ENCODE data around the gene SHB. TPM values are rescaled to one million over a fixed set of nuclear protein-coding genes. Genes with fewer than 3 reads are reported as not detected.
A peak's percentile ranks its signal among the peaks of the same experiment; 100 is the strongest.

The SHB gene
- total and polyA plus RNA-seq, 7 donors, result 4.0 to 30.7 (median 8.6) TPM

- Histone ChIP-seq H3K27me3 (ENCODE audit: insufficient read depth in 3 of 3, low read length in 2 of 3) (no peaks in the 10 kb centered on the region), H3K4me1 (peaks cover 12% of the 10 kb centered on the region), H3K9me3 (peaks cover 6% of the 10 kb centered on the region), H3K4me3 (no peak overlapping the region), H3K36me3 (ENCODE audit: insufficient read depth in 1 of 2, low read depth in 1 of 2) (no peaks in the 10 kb centered on the region), H3K27ac (no peak overlapping the region)
- intact Hi-C loops (cut with DNase I), result no loop called here
- no peak for TF ChIP-seq CTCF (IDR thresholded peaks at IDR 0.05)
- 73 to 82% (median 79%) methylated on average over 11 of the region's 11 CpGs for WGBS, 3 donors
- DNase-seq (no peak), ATAC-seq (peak in 1 of 4 donors; percentile 21)
These were observed 139.6 kb downstream of the SHB start for GRCh38 chr9:37929441-37929895.

GRCh38 chr9:37928552-37929430 is 140.2 kb downstream of the SHB start:
- intact Hi-C loops (cut with DNase I), result no loop called here
- no peak overlapping the region for H3K4me3 ChIP-seq
- no peaks in the 10 kb centered on the region for H3K36me3 ChIP-seq (ENCODE audit: insufficient read depth in 1 of 2, low read depth in 1 of 2)
- TF ChIP-seq CTCF (IDR thresholded peaks at IDR 0.05), result no peak
- WGBS, 3 donors, result 84 to 87% (median 86%) methylated on average over 20 of the region's 20 CpGs
- DNase-seq (no peak), ATAC-seq (peak in 2 of 4 donors; percentile 13 to 40)
- peaks cover 12% of the 10 kb centered on the region for H3K4me1 ChIP-seq
- no peaks in the 10 kb centered on the region for H3K27me3 ChIP-seq (ENCODE audit: insufficient read depth in 3 of 3, low read length in 2 of 3)
- H3K9me3 ChIP-seq, result peaks cover 6% of the 10 kb centered on the region
- no peak overlapping the region for H3K27ac ChIP-seq

GRCh38 chr9:37927601-37928551 is 141.2 kb downstream of the SHB start:
- ATAC-seq (peak in 3 of 4 donors; percentile 30 to 43 (median 34)), DNase-seq (no peak)
- no peak overlapping the region for H3K4me3 ChIP-seq
- H3K27ac ChIP-seq, result no peak overlapping the region
- intact Hi-C loops (cut with DNase I), result no loop called here
- peaks cover 6% of the 10 kb centered on the region for H3K9me3 ChIP-seq
- peaks cover 12% of the 10 kb centered on the region for H3K4me1 ChIP-seq
- H3K27me3 ChIP-seq (ENCODE audit: insufficient read depth in 3 of 3, low read length in 2 of 3), result no peaks in the 10 kb centered on the region
- H3K36me3 ChIP-seq (ENCODE audit: insufficient read depth in 1 of 2, low read depth in 1 of 2), result no peaks in the 10 kb centered on the region
- 72 to 75% (median 73%) methylated on average over 13 of the region's 13 CpGs for WGBS, 3 donors
- TF ChIP-seq CTCF (IDR thresholded peaks at IDR 0.05), result no peak

- H3K27me3 ChIP-seq (ENCODE audit: insufficient read depth in 3 of 3, low read length in 2 of 3), result no peaks in the 10 kb centered on the region
- peaks cover 6% of the 10 kb centered on the region for H3K9me3 ChIP-seq
- no peak for TF ChIP-seq CTCF (IDR thresholded peaks at IDR 0.05)
- 65 to 70% (median 68%) methylated on average over 9 of the region's 9 CpGs for WGBS, 3 donors
- DNase-seq (no peak), ATAC-seq (no peak)
- intact Hi-C loops (cut with DNase I), result no loop called here
- no peaks in the 10 kb centered on the region for H3K36me3 ChIP-seq (ENCODE audit: insufficient read depth in 1 of 2, low read depth in 1 of 2)
- H3K4me1 ChIP-seq, result peaks cover 12% of the 10 kb centered on the region
- H3K4me3 ChIP-seq, result no peak overlapping the region
- H3K27ac ChIP-seq, result no peak overlapping the region
These were observed 141.9 kb downstream of the SHB start for GRCh38 chr9:37927132-37927531.

Measured in psoas muscle (tissue), 8 donors.